ENCODE data around the gene ZNF740.
A peak's percentile ranks its signal among the peaks of the same experiment; 100 is the strongest.

The ZNF740 gene

DNA sequence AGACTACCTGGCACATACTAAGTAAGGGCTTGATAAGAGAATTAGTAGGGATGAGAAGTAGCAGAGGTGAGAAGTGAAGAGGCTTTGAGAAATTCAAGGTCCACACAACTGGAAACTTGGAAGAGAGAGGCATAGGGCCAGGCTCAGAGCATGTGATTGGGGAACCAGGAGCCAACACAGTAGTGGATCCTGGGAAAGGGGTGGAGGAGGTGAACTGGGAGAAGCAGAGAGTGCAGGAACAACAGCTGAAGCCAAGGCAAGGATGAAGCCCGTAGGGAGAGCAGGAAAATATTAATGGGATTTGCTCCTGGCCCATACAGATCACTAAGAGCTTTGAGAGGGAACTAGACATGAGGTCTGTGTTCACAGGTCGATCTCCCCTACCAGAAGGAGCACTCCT is 27.9 kb downstream of the ZNF740 start:
- Histone ChIP-seq H3K4me1 (ENCODE audit: insufficient read depth, insufficient read length) (peaks cover 11% of the 10 kb centered on the region), H3K9ac (ENCODE audit: insufficient read length, low read depth) (no peak overlapping the region), H3K36me3 (ENCODE audit: insufficient read depth, insufficient read length, low read length) (peaks cover 24% of the 10 kb centered on the region), H3K27me3 (ENCODE audit: insufficient read depth, insufficient read length) (no peaks in the 10 kb centered on the region), H3K9me3 (ENCODE audit: insufficient read depth, low read length) (no peaks in the 10 kb centered on the region), H3K4me3 (ENCODE audit: insufficient read length, low read depth) (no peak overlapping the region)
- DNase-seq (ENCODE audit: low read depth, low spot score) = no peak
- TF ChIP-seq SUZ12 (IDR thresholded peaks at IDR 0.05; ENCODE audit: extremely low read depth, insufficient read depth, insufficient read length) (no peak), YY1 (IDR thresholded peaks at IDR 0.05; ENCODE audit: insufficient read depth, insufficient read length) (no peak), ZNF274 (IDR thresholded peaks at IDR 0.05; ENCODE audit: low read depth, low read length) (no peak)

- no peak for TF ChIP-seq SUZ12 (IDR thresholded peaks at IDR 0.05; ENCODE audit: extremely low read depth, insufficient read depth, insufficient read length)
- TF ChIP-seq ZNF274 (IDR thresholded peaks at IDR 0.05; ENCODE audit: low read depth, low read length) = no peak
- TF ChIP-seq YY1 (IDR thresholded peaks at IDR 0.05; ENCODE audit: insufficient read depth, insufficient read length) = no peak
- Histone ChIP-seq H3K4me3 (ENCODE audit: insufficient read length, low read depth) (no peak overlapping the region), H3K4me1 (ENCODE audit: insufficient read depth, insufficient read length) (peaks cover 14% of the 10 kb centered on the region), H3K9ac (ENCODE audit: insufficient read length, low read depth) (no peak overlapping the region), H3K9me3 (ENCODE audit: insufficient read depth, low read length) (no peaks in the 10 kb centered on the region), H3K36me3 (ENCODE audit: insufficient read depth, insufficient read length, low read length) (peaks cover 27% of the 10 kb centered on the region), H3K27me3 (ENCODE audit: insufficient read depth, insufficient read length) (no peaks in the 10 kb centered on the region)
- no peak for DNase-seq (ENCODE audit: low read depth, low spot score)
Measured at GRCh38 chr12:53208877-53209463, 28.4 kb downstream of the ZNF740 start.

DNA sequence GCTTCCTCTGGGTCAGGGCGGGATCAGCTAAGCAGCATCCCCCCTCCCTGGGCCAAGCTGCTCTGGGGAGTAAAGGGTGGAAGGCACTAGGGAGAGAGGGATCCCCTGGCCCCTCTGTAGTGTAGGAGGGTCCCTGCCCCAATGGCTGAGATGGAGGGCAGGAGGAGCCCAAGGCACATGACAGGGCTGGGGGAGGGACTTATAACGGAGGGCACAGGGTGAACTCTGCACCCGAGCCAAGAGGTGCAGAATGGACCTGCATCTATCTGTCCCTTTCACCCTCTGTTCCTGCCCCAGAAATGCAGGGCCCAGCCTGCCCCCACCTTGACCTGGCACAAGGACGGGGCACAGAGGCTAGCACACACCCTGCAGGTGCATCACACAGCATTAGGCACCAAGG is 30.3 kb downstream of the ZNF740 start:
- Histone ChIP-seq H3K36me3 (ENCODE audit: insufficient read depth, insufficient read length, low read length) (peaks cover 37% of the 10 kb centered on the region), H3K27me3 (ENCODE audit: insufficient read depth, insufficient read length) (no peaks in the 10 kb centered on the region), H3K4me1 (ENCODE audit: insufficient read depth, insufficient read length) (peaks cover 27% of the 10 kb centered on the region), H3K9ac (ENCODE audit: insufficient read length, low read depth) (no peak overlapping the region), H3K9me3 (ENCODE audit: insufficient read depth, low read length) (no peaks in the 10 kb centered on the region), H3K4me3 (ENCODE audit: insufficient read length, low read depth) (no peak overlapping the region)
- no peak for TF ChIP-seq ZNF274 (IDR thresholded peaks at IDR 0.05; ENCODE audit: low read depth, low read length)
- no peak for TF ChIP-seq YY1 (IDR thresholded peaks at IDR 0.05; ENCODE audit: insufficient read depth, insufficient read length)
- TF ChIP-seq SUZ12 (IDR thresholded peaks at IDR 0.05; ENCODE audit: extremely low read depth, insufficient read depth, insufficient read length) = no peak
- DNase-seq (ENCODE audit: low read depth, low spot score) = no peak

DNA sequence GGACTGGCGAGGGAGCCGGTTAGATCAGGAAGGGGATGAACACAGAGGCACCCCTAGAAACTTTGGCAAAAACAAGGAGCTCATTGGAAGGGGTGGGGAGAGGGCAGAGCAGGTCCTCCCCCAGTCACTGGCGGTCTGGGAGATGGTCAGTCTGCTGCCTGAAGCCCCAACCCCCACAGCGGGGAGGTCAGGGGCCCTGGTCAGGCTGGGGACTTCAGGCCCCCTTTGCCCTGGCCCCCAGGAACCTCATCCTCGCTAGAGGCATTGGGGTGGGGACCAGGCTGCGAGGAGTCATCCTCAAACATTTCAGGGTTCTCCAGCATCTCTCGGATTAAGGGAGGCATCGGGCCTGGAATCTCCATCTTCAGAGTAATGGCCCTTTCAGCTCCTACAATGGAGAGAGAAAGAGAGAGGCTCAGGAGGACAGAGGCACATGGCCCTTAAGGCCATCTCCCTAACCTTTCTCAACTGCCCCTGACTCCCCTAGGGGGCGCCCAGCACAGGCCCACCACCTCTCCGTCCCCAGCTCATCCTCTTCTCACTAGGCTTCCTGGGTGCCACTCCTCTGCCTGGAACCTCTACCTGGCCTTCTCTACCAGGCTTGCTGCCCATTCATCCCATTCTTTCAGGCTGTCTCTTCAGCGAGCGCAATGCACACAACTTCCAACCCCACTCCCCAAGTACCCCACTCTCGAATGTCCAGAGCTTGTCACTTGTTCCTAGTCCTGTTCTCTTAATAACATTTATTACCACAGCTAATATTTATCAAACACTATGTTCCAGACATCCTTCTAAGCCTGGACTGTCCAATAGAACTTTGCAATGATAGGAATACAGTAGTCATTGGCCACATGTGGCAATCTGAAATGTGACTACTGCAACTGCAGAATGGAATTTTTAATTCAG is 31.2 kb downstream of the ZNF740 start:
- H3K27me3 ChIP-seq (ENCODE audit: insufficient read depth, insufficient read length) = no peaks in the 10 kb centered on the region
- no peak for TF ChIP-seq SUZ12 (IDR thresholded peaks at IDR 0.05; ENCODE audit: extremely low read depth, insufficient read depth, insufficient read length)
- TF ChIP-seq ZNF274 (IDR thresholded peaks at IDR 0.05; ENCODE audit: low read depth, low read length) = no peak
- TF ChIP-seq YY1 (IDR thresholded peaks at IDR 0.05; ENCODE audit: insufficient read depth, insufficient read length) = no peak
- no peaks in the 10 kb centered on the region for H3K9me3 ChIP-seq (ENCODE audit: insufficient read depth, low read length)
- no peak overlapping the region for H3K9ac ChIP-seq (ENCODE audit: insufficient read length, low read depth)
- peaks cover 29% of the 10 kb centered on the region for H3K4me1 ChIP-seq (ENCODE audit: insufficient read depth, insufficient read length)
- no peak for DNase-seq (ENCODE audit: low read depth, low spot score)
- no peak overlapping the region for H3K4me3 ChIP-seq (ENCODE audit: insufficient read length, low read depth)
- peaks cover 37% of the 10 kb centered on the region for H3K36me3 ChIP-seq (ENCODE audit: insufficient read depth, insufficient read length, low read length)

DNA sequence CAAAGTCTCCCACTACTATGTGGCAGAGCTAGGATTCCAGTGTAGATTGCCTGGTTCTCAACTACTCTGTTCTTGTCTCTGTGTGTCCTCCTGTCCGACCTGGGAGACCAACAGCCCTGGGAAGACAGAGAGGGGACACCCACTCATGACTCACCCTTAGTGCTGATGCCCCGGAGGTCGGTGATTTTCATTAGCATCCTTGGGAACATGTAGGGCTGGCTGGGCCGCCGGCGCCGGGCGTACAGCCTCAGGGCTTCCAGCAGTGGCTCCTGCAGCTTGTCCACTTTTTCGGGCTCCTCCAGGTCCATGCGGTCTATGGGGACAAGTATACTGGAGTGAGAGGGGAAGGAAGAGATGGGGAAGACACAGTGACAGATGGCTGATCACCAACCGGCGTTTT is 32.4 kb downstream of the ZNF740 start:
- Histone ChIP-seq H3K4me3 (ENCODE audit: insufficient read length, low read depth) (no peak overlapping the region), H3K9me3 (ENCODE audit: insufficient read depth, low read length) (no peaks in the 10 kb centered on the region), H3K9ac (ENCODE audit: insufficient read length, low read depth) (no peak overlapping the region), H3K36me3 (ENCODE audit: insufficient read depth, insufficient read length, low read length) (peaks cover 37% of the 10 kb centered on the region), H3K4me1 (ENCODE audit: insufficient read depth, insufficient read length) (peaks cover 35% of the 10 kb centered on the region), H3K27me3 (ENCODE audit: insufficient read depth, insufficient read length) (peaks cover 2% of the 10 kb centered on the region)
- TF ChIP-seq YY1 (IDR thresholded peaks at IDR 0.05; ENCODE audit: insufficient read depth, insufficient read length) (no peak), SUZ12 (IDR thresholded peaks at IDR 0.05; ENCODE audit: extremely low read depth, insufficient read depth, insufficient read length) (no peak), ZNF274 (IDR thresholded peaks at IDR 0.05; ENCODE audit: low read depth, low read length) (no peak)
- DNase-seq (ENCODE audit: low read depth, low spot score) = no peak

DNA sequence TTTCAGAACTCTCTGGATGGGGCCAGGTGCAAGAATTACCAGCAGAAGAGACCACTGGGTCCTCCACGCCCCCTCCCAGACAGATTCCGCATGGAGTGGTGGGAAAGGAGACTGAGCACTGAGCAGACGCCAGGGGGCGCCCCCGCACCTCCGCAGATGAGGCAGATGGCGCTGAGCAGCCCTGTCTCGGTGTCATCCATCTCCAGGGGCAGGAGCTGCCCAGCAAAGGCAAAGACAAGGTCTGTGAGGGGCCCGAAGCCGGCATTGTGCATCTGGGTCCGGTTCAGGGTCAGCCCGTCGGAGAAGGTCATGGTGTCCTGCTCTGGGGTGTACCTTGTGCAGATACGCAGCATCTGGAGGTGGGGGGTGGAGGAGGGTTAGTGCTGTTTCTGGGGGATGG is 32.8 kb downstream of the ZNF740 start:
- peak; percentile 83 for DNase-seq (ENCODE audit: low read depth, low spot score)
- Histone ChIP-seq H3K4me1 (ENCODE audit: insufficient read depth, insufficient read length) (peaks cover 38% of the 10 kb centered on the region), H3K9me3 (ENCODE audit: insufficient read depth, low read length) (no peaks in the 10 kb centered on the region), H3K36me3 (ENCODE audit: insufficient read depth, insufficient read length, low read length) (peaks cover 37% of the 10 kb centered on the region), H3K9ac (ENCODE audit: insufficient read length, low read depth) (no peak overlapping the region), H3K4me3 (ENCODE audit: insufficient read length, low read depth) (no peak overlapping the region), H3K27me3 (ENCODE audit: insufficient read depth, insufficient read length) (peaks cover 6% of the 10 kb centered on the region)
- TF ChIP-seq YY1 (IDR thresholded peaks at IDR 0.05; ENCODE audit: insufficient read depth, insufficient read length) (no peak), ZNF274 (IDR thresholded peaks at IDR 0.05; ENCODE audit: low read depth, low read length) (no peak)

- TF ChIP-seq ZNF274 (IDR thresholded peaks at IDR 0.05; ENCODE audit: low read depth, low read length) = no peak
- TF ChIP-seq YY1 (IDR thresholded peaks at IDR 0.05; ENCODE audit: insufficient read depth, insufficient read length) = no peak
- TF ChIP-seq SUZ12 (IDR thresholded peaks at IDR 0.05; ENCODE audit: extremely low read depth, insufficient read depth, insufficient read length) = no peak
Measured at GRCh38 chr12:53214221-53214620, 33.7 kb downstream of the ZNF740 start.

More at GRCh38 chr12:53214221-53214620, 33.7 kb downstream of the ZNF740 start:
- no peak overlapping the region for H3K9ac ChIP-seq (ENCODE audit: insufficient read length, low read depth)
- H3K9me3 ChIP-seq (ENCODE audit: insufficient read depth, low read length) = no peaks in the 10 kb centered on the region
- peaks cover 38% of the 10 kb centered on the region for H3K4me1 ChIP-seq (ENCODE audit: insufficient read depth, insufficient read length)
- DNase-seq (ENCODE audit: low read depth, low spot score) = no peak
- H3K36me3 ChIP-seq (ENCODE audit: insufficient read depth, insufficient read length, low read length) = peaks cover 37% of the 10 kb centered on the region
- no peak overlapping the region for H3K4me3 ChIP-seq (ENCODE audit: insufficient read length, low read depth)
- H3K27me3 ChIP-seq (ENCODE audit: insufficient read depth, insufficient read length) = peaks cover 12% of the 10 kb centered on the region
